Cardiac fibroblast (primary cell): Measurements from ENCODE around the gene RFWD3.
"Not testable (repeated sequence)": the region's sequence is repeated elsewhere in the genome, so short reads cannot be mapped to it uniquely, and the experiment has no call there.

Source experiments
- DNase-seq, 2 donors: peaks; one replicate each; pipeline versions ENCODE4 v3.0.0 to v3.0.0-alpha.2; 2010; ENCODE audit warnings: low read depth in 2 of 2
- H3K4me3 ChIP-seq, 2 donors: replicated peaks in 1 of 2; 1 replicate in 1 of 2; 2 replicates in 1 of 2; pipeline ENCODE4 v1.5.1; 2011; ENCODE audit warnings: low read depth in 2 of 2, low read length in 2 of 2, mild to moderate bottlenecking in 2 of 2, moderate library complexity in 1 of 2
- CTCF ChIP-seq: IDR thresholded peaks from one replicate; pipeline ENCODE4 v1.5.1; 2011; ENCODE audit warnings: low read depth, mild to moderate bottlenecking, low read length, inconsistent platforms

RFWD3 gene

DNA sequence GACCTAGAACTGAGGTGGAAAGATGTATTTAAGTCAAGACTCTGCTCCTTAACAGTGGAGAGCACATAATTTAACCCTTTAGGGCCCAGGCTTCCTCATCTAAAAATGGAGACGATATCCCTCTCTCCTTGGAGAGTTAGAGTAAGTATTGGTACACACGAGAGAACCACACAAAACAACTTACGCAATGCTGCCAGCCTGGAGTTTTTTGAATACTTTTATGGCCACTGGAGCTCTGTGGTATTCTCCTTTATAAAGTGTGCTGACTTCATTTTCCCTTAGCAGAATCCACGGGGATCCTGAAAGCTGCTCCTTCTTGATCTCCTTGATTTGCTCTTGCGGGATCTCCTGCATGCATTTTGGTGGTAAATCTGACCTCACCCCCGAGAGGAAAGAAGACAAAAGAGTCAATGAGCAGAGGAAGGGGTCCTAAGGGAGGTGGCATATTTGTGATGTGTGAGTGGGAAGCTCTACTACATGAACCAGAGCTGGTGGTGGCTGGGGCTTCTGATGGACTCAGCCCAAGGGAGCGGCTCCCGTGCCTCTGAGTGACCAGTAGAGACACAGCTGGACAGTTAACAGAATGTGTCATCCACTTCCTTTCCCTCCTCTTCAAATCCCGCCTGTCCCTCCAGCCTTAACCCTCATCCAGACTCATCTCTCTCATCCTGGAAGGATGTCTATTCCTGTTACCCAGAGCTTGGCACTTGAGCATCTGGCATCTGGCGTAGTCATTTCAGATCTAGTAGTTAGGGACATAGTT is 24.6 kb upstream of the RFWD3 start:
- DNase-seq: peak; percentile 46
- no peak for TF ChIP-seq CTCF

GRCh38 chr16:74682556-74682955 is 15.9 kb upstream of the RFWD3 start:
- no peak for TF ChIP-seq CTCF
- no peak overlapping the region for H3K4me3 ChIP-seq
- no peak for DNase-seq

More for the DNA sequence above, 24.6 kb upstream of the RFWD3 start:
- no peak overlapping the region for H3K4me3 ChIP-seq

DNA sequence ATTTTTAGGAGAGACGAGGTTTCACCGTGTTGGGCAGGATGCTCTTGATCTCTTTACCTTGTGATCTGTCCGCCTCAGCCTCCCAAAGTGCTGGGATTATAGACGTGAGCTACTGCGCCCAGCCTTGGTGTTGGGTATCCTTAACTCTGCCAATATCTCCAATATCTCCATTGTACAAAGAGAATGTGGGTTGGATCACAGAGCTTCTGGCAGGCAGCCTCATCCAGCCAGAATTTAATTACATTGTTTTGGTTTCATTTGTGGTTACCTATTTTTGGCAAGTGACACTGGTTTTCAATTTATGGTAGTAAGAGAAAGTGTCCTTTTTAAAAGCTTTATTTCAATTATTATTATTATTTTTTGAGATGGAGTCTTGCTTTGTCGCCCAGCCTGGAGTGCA is 14.0 kb upstream of the RFWD3 start:
- no peak for DNase-seq
- no peak overlapping the region for H3K4me3 ChIP-seq
- TF ChIP-seq CTCF: no peak

DNA sequence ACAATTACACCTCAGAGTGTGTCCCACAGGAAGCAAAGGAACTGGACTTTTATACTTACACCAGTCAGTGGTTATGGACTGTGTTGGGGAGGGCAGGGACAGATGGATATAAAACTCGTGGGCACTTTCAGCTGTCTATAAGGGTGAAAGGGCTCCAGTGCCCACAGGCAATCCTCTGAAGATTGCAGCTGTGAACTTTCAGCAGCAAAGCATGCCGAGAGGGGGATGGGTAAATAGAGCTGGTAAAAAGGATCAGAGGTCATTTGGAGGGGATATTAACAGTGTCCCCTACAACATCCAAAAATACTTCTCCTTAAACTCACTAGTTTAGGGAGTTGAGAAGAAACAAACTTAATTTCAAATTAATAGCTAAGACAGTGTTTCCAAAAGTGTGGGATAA is 13.3 kb upstream of the RFWD3 start:
- no peak overlapping the region for H3K4me3 ChIP-seq
- DNase-seq: no peak
- no peak for TF ChIP-seq CTCF

DNA sequence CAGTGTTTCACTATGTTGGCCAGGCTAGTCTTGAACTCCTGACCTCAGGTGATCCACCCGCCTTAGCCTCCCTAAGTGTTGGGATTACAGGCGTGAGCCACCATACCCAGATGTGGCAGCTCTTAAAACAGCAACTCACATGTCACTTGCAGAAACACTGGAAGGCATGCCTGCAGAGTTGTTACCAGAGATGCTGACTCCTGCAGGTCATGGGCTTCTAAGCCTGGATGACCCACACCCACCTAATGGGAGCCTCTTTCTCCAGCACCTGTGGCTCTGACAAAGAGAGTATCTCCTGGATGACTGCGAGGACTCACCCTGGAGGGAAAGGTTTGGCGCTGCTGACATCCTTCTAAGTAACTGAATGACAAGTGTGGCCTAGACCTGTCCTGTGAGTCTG is 11.2 kb upstream of the RFWD3 start:
- no peak for DNase-seq
- no peak overlapping the region for H3K4me3 ChIP-seq
- no peak for TF ChIP-seq CTCF

- H3K4me3 ChIP-seq: no peak overlapping the region
- no peak for TF ChIP-seq CTCF
- DNase-seq: no peak
Observed at GRCh38 chr16:74673876-74674275, 7.2 kb upstream of the RFWD3 start.

- not testable (repeated sequence) for H3K4me3 ChIP-seq, DNase-seq
Observed at GRCh38 chr16:74668877-74669276, 2.2 kb upstream of the RFWD3 start.
